Measurements from ENCODE around the gene CARTPT. TPM values are rescaled to one million over a fixed set of nuclear protein-coding genes. Genes with fewer than 3 reads are reported as not detected.

CARTPT gene
- total and polyA plus RNA-seq, 2 of the 8 experiments (the other 6 are each of a cell fraction or from before 2014, with no cell fraction given), result not detected

GRCh38 chr5:71706906-71707305, 12.2 kb upstream of the CARTPT start:
- Histone ChIP-seq H3K9me3 (ENCODE audit: insufficient read depth in 2 of 2, low read depth in 1 of 2, low read length in 1 of 2) (no peaks in the 10 kb centered on the region), H3K23me2 (ENCODE audit: low read depth, low read length) (peaks cover 2% of the 10 kb centered on the region; the same call in 1 of the 2 replicates), H3K14ac (ENCODE audit: insufficient read length) (no peak overlapping the region), H2AK5ac (ENCODE audit: low read depth, low read length) (no peak overlapping the region), H3K79me1 (ENCODE audit: low read depth, low read length) (no peaks in the 10 kb centered on the region), H3K79me2 (ENCODE audit: control insufficient read depth in 1 of 2, insufficient read depth in 2 of 2, low read length in 2 of 2) (no peaks in the 10 kb centered on the region), H3K27ac (ENCODE audit: low read depth, low read length) (no peak overlapping the region), H2BK5ac (ENCODE audit: low read depth, low read length) (no peak overlapping the region), H3K4ac (replicated peaks; ENCODE audit: insufficient read length, low read depth, low read length) (no peak overlapping the region), H4K91ac (replicated peaks; ENCODE audit: insufficient read length, low read length) (no peak overlapping the region), H4K8ac (ENCODE audit: extremely low read depth, insufficient read depth, low read length) (no peak overlapping the region; the same call in 1 of the 2 replicates), H2BK15ac (ENCODE audit: low read length) (no peak overlapping the region), H4K5ac (ENCODE audit: insufficient read length, low read depth, low read length) (no peak overlapping the region), H3K4me2 (ENCODE audit: insufficient read depth in 1 of 2, low read depth in 2 of 2, low read length in 2 of 2) (no peak overlapping the region), H3K27me3 (replicated peaks in 1 of 4; ENCODE audit: control insufficient read depth in 3 of 4, extremely low read depth in 1 of 4, insufficient read depth in 3 of 4, low read length in 3 of 4) (no peaks in the 10 kb centered on the region), H3K4me1 (replicated peaks in 1 of 4; ENCODE audit: control insufficient read depth in 3 of 4, insufficient read depth in 4 of 4, low read length in 3 of 4) (peaks cover 0 to 3% (median under 1%) of the 10 kb centered on the region in 4 experiments; a peak in 2 of 7 replicates), H3K23ac (ENCODE audit: insufficient read length) (no peak overlapping the region), H3K18ac (ENCODE audit: extremely low read depth, low read length) (no peak overlapping the region), H2AFZ (ENCODE audit: low read length) (no peak overlapping the region), H3K9ac (replicated peaks in 1 of 4; ENCODE audit: extremely low read depth in 1 of 4, low read depth in 3 of 4, low read length in 3 of 4) (no peak overlapping the region), H2BK12ac (ENCODE audit: low read depth, low read length) (no peak overlapping the region), H3K4me3 (ENCODE audit: extremely low read depth in 1 of 4, insufficient read depth in 2 of 4, low read depth in 3 of 4, low read length in 4 of 4) (no peak overlapping the region), H3K56ac (replicated peaks; ENCODE audit: insufficient read length, low read depth, low read length) (no peak overlapping the region), H2BK20ac (ENCODE audit: low read length) (no peak overlapping the region), H3K36me3 (ENCODE audit: control insufficient read depth in 2 of 4, insufficient read depth in 4 of 4, low read length in 3 of 4) (no peaks in the 10 kb centered on the region), H2BK120ac (replicated peaks; ENCODE audit: low read depth, low read length) (no peak overlapping the region), H4K20me1 (replicated peaks in 1 of 2; ENCODE audit: control insufficient read depth in 1 of 2, insufficient read depth in 2 of 2, low read length in 2 of 2) (no peaks in the 10 kb centered on the region)
- DNase-seq (ENCODE audit: low read depth in 1 of 2, low spot score in 2 of 2) (no peak), FAIRE-seq (no peak)
- ChIA-PET POLR2A (ENCODE audit: partially characterized antibody) (no interaction called here), CTCF (ENCODE audit: partially characterized antibody) (interaction anchor here (2.2 to 6.8 kb wide), 2 partner anchors 11 to 51 kb away, joined by 6 to 58 read pairs; no protein-coding TSS in a partner anchor)
- 92% methylated on average over 3 of the region's 3 CpGs; no CpG with 5 or more reads in 1 of the 2 experiments for WGBS, 2 experiments (ENCODE audit: extremely low coverage in 1 of 2, insufficient coverage in 1 of 2, insufficient read length in 1 of 2, insufficient replicate concordance in 2 of 2, low coverage in 1 of 2, low lambda C conversion rate in 2 of 2, missing lambda C conversion rate in 1 of 2)
- TF ChIP-seq POLR2AphosphoS5 (IDR thresholded peaks at IDR 0.05; ENCODE audit: low read depth, low read length) (no peak), GABPA (IDR thresholded peaks at IDR 0.05; ENCODE audit: borderline replicate concordance, insufficient read depth, low read length) (no peak), SRF (IDR thresholded peaks at IDR 0.05; ENCODE audit: low read depth, low read length) (no peak), EP300 (IDR thresholded peaks at IDR 0.05; ENCODE audit: borderline replicate concordance in 1 of 2, low read depth in 2 of 2, low read length in 2 of 2) (no peak), POLR2A (IDR thresholded peaks at IDR 0.05; ENCODE audit: control extremely low read depth in 1 of 2, low read depth in 2 of 2, low read length in 2 of 2) (no peak), EGR1 (IDR thresholded peaks at IDR 0.05; ENCODE audit: borderline replicate concordance, low read depth, low read length) (no peak), SIRT6 (IDR thresholded peaks at IDR 0.05; ENCODE audit: low read length) (no peak), YY1 (IDR thresholded peaks at IDR 0.05; ENCODE audit: low read depth, low read length) (no peak), CBX5 (IDR thresholded peaks at IDR 0.05; ENCODE audit: low read depth, low read length) (no peak), CBX8 (IDR thresholded peaks at IDR 0.05; ENCODE audit: borderline replicate concordance, low read depth, low read length) (no peak)

Measured in H1 (cell line).